ENCODE results near the gene WASHC2C. TPM values are rescaled to one million over a fixed set of nuclear protein-coding genes. Genes with fewer than 3 reads are reported as not detected.
"Not testable (repeated sequence)": the region's sequence is repeated elsewhere in the genome, so short reads cannot be mapped to it uniquely, and the experiment has no call there.

The WASHC2C gene
- total RNA-seq, 1 donor from 2014 or later = 16.8 TPM

DNA sequence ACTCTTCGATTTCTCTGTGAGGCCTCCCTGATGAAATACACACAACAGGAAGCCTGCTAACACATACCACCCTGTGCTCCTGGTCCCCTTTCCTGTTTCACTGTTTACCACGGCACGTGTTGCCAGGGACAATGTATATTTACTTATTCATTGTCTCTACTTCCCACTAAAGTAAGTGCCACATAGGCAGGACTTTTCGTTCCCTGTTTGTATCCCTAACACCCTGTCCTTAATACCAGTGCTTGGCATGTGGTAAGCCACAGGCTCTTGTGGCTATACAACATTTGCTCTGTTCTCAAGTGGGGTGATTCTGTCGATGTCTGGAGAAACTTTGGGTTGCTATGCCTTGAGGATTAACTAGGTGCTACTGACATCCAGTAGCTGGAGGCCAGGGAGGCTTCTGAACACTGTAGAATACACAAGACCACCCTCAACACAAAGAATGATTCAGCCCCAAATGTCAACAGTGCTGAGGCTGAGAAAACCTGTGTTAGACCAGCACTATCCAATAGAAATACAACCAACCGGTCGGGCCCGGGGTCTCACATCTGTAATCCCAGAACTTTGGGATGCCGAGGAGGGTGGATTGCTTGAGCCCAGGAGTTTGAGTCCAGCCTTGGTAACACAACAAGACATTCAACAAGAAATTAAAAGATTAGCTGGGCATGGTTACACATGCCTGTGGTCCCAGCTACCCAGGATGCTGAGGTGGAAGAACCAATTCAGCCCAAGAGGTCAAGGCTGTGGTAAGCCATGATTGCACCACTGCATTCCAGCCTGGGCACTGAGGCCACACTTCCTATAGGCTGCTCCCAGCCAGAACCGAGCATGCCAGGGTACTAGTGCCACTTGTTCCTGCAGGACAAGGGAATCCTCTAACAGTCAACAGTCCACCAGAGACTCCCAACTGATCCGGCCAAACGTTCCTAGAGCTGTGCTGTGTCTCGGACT is 76.3 kb downstream of the WASHC2C start:
- not testable (repeated sequence) for H3K4me3 ChIP-seq (ENCODE audit: low read depth, low read length); FAIRE-seq; H3K36me3 ChIP-seq (ENCODE audit: control insufficient read depth, insufficient read depth, low read length); H3K27me3 ChIP-seq (ENCODE audit: control insufficient read depth, insufficient read depth, low read length); DNase-seq (ENCODE audit: low read depth)

DNA sequence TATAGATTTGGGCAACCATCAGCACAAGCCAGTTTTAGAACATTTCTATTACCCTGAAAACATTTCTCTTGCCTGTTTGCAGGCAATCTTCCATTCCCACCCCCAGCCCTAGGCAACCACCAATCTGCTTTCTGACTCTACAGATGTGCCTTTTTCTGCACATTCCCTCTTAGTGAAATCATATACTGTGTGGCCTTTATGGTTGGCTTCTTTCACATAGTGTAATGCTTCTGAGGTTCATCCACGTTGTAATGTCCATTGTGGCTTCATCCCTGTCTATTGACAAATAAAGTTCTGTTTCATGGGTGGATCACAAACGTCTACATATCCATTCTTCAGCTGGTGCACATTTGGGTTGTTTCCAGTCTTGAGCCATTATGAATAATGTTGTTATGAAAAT is 77.9 kb downstream of the WASHC2C start:
- not testable (repeated sequence) for FAIRE-seq

DNA sequence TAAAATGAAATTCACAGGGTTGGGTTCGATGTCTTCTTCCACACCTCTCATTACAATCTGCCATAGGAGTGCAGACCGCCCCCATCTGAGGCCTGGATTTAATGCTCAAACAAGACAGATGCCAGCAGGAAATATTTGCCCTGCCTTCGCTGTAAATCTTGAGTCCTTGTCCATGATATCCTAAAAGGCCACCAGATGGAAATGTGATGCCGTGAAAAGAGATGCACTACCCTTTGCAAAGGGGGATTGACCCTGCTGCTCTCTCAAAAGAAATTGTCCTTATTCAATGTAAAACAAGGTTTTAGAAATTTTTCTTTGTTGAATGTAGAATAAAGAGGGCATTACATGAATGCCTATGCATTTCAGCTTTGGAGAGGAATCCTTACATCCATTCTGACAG is 82.8 kb downstream of the WASHC2C start:
- Histone ChIP-seq H3K4me3 (ENCODE audit: low read depth, low read length) (no peak overlapping the region), H3K36me3 (ENCODE audit: control insufficient read depth, insufficient read depth, low read length) (no peaks in the 10 kb centered on the region), H3K27me3 (ENCODE audit: control insufficient read depth, insufficient read depth, low read length) (no peaks in the 10 kb centered on the region)
- DNase-seq (ENCODE audit: low read depth) (no peak), FAIRE-seq (no peak)
- TF ChIP-seq, protein P1, sequence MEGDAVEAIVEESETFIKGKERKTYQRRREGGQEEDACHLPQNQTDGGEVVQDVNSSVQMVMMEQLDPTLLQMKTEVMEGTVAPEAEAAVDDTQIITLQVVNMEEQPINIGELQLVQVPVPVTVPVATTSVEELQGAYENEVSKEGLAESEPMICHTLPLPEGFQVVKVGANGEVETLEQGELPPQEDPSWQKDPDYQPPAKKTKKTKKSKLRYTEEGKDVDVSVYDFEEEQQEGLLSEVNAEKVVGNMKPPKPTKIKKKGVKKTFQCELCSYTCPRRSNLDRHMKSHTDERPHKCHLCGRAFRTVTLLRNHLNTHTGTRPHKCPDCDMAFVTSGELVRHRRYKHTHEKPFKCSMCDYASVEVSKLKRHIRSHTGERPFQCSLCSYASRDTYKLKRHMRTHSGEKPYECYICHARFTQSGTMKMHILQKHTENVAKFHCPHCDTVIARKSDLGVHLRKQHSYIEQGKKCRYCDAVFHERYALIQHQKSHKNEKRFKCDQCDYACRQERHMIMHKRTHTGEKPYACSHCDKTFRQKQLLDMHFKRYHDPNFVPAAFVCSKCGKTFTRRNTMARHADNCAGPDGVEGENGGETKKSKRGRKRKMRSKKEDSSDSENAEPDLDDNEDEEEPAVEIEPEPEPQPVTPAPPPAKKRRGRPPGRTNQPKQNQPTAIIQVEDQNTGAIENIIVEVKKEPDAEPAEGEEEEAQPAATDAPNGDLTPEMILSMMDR (IDR thresholded peaks at IDR 0.05; ENCODE audit: insufficient read depth, low read length, severe bottlenecking) = no peak

More for the DNA sequence above, 77.9 kb downstream of the WASHC2C start:
- not testable (repeated sequence) for H3K27me3 ChIP-seq (ENCODE audit: control insufficient read depth, insufficient read depth, low read length); H3K36me3 ChIP-seq (ENCODE audit: control insufficient read depth, insufficient read depth, low read length); H3K4me3 ChIP-seq (ENCODE audit: low read depth, low read length); DNase-seq (ENCODE audit: low read depth)

DNA sequence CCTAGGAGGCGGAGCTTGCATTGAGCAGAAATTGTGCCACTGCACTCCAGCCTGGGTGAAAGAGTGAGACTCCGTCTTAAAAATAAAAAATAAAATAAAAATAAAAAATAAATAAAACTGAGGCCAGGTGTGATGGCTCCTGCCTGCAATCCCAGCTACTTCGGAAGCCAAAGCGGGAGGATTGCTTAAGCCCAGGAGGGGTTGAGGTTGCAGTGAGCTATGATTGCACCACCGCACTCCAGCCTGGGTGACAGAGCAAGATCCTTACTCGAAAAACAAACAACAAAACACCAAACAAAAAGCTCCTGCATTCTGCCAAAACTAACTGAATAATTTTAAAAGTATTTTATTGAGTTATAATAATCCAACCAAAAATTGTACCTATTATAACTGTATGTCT is 84.0 kb downstream of the WASHC2C start:
- Histone ChIP-seq H3K36me3 (ENCODE audit: control insufficient read depth, insufficient read depth, low read length) (no peaks in the 10 kb centered on the region), H3K27me3 (ENCODE audit: control insufficient read depth, insufficient read depth, low read length) (no peaks in the 10 kb centered on the region), H3K4me3 (ENCODE audit: low read depth, low read length) (no peak overlapping the region)
- DNase-seq (ENCODE audit: low read depth) (no peak), FAIRE-seq (no peak)
- TF ChIP-seq, protein P1 (IDR thresholded peaks at IDR 0.05; ENCODE audit: insufficient read depth, low read length, severe bottlenecking) = no peak

DNA sequence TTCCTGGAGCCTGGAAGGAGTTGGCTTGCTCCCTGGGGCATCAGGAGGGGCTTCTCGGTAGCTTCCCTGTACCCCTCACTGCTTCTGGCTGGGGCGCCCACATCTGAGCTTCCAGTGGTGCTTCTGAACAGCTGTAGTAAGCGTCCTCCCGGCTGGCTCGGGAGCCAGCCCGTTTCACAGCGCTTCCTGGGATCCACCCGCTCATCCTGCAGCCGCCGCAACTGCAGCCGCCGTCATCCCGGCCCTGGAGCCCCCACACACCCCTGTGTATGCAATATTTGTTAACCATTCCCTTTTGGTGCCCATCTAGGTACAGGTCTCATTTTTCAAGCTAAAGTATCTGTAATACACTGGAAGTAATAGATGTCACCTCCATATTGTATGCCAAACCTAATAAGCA is 85.9 kb downstream of the WASHC2C start:
- not testable (repeated sequence) for H3K27me3 ChIP-seq (ENCODE audit: control insufficient read depth, insufficient read depth, low read length); FAIRE-seq; H3K4me3 ChIP-seq (ENCODE audit: low read depth, low read length); DNase-seq (ENCODE audit: low read depth); H3K36me3 ChIP-seq (ENCODE audit: control insufficient read depth, insufficient read depth, low read length)

DNA sequence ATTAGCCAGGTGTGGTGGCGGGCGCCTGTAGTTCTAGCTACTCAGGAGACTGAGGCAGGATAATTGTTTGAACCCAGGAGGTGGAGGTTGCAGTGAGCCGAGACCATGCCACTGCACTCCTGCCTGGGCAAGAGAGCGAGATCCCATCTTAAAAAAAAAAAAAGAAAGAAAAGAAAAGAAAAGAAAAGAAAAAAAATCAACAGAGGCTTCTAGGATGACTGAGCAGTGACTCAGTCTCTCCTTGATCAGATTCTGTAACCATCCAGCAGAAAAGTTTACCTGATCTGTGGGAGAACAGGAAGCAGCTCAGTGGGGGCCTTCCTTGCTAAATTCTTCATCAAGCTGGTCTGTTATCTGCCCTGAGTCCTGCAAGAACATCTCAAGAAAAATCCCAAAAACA is 87.1 kb downstream of the WASHC2C start:
- FAIRE-seq; H3K4me3 ChIP-seq (ENCODE audit: low read depth, low read length); H3K36me3 ChIP-seq (ENCODE audit: control insufficient read depth, insufficient read depth, low read length); H3K27me3 ChIP-seq (ENCODE audit: control insufficient read depth, insufficient read depth, low read length): not testable (repeated sequence)
- DNase-seq (ENCODE audit: low read depth) = peak; percentile 35

DNA sequence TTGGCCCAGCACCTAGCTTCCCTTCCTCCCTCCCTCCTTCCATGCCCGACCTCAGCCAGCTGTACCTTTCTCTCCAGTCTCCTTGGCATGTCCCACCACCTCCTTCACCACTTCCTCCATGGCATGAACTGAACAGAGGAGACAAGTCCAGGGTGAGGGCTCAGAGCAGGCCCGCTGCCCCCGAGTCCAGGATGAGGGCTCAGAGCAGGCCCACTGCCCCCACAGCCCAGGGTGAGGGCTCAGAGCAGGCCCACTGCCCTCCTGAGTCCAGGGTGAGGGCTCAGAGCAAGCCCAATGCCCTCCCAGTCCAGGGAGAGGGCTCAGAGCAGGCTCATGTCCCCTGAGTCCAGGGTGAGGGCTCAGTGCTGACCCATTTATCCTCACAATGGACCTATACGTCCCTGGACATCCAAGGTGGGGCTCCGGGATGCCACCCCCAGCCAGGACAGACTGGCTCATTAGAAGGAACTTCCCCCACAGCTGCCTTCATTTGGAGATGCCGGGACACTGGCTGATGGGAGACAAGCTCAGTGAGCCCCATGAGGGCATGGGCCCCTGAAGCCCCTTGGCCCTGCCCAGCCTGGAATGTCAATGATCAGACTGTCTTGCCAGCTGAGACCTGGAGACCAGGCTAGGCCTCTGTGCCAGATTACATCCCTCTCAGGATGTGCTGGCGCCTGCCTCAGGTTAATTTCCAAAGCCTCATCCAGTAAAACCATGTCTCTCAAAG is 90.2 kb downstream of the WASHC2C start:
- FAIRE-seq = no peak

More for the DNA sequence above, 90.2 kb downstream of the WASHC2C start:
- no peak for DNase-seq (ENCODE audit: low read depth)
- no peaks in the 10 kb centered on the region for H3K36me3 ChIP-seq (ENCODE audit: control insufficient read depth, insufficient read depth, low read length)
- no peaks in the 10 kb centered on the region for H3K27me3 ChIP-seq (ENCODE audit: control insufficient read depth, insufficient read depth, low read length)
- TF ChIP-seq, protein P1 (IDR thresholded peaks at IDR 0.05; ENCODE audit: insufficient read depth, low read length, severe bottlenecking) = no peak
- no peak overlapping the region for H3K4me3 ChIP-seq (ENCODE audit: low read depth, low read length)
